H1 (cell line): ENCODE results near the gene ACE.

Source experiments
- CHD2 ChIP-seq: IDR thresholded peaks from 2 replicates; pipeline ENCODE4 v1.6.1; 2012; ENCODE audit warnings: low read length, improper control_type of control experiment
- EP300 ChIP-seq, 2 experiments: IDR thresholded peaks; 1 replicate in 1 of 2; 2 replicates in 1 of 2; pipeline ENCODE4 v1.6.1; 2011 to 2012; ENCODE audit warnings: low read depth in 2 of 2, low read length in 2 of 2, mild to moderate bottlenecking in 2 of 2, borderline replicate concordance in 1 of 2, inconsistent platforms in 1 of 2, moderate library complexity in 1 of 2
- TF ChIP-seq, protein P1 (sequence below), 3 experiments: IDR thresholded peaks; 1 replicate in 2 of 3; 2 replicates in 1 of 3; pipeline versions ENCODE4 v1.5.1 to v1.6.1; 2011; ENCODE audit warnings: low read length in 3 of 3, mild to moderate bottlenecking in 3 of 3, inconsistent platforms in 2 of 3, low read depth in 1 of 3, moderate library complexity in 1 of 3; ENCODE audit not compliant: insufficient read depth in 1 of 3; ENCODE audit errors: control extremely low read depth in 1 of 3

- TF ChIP-seq, protein P1, sequence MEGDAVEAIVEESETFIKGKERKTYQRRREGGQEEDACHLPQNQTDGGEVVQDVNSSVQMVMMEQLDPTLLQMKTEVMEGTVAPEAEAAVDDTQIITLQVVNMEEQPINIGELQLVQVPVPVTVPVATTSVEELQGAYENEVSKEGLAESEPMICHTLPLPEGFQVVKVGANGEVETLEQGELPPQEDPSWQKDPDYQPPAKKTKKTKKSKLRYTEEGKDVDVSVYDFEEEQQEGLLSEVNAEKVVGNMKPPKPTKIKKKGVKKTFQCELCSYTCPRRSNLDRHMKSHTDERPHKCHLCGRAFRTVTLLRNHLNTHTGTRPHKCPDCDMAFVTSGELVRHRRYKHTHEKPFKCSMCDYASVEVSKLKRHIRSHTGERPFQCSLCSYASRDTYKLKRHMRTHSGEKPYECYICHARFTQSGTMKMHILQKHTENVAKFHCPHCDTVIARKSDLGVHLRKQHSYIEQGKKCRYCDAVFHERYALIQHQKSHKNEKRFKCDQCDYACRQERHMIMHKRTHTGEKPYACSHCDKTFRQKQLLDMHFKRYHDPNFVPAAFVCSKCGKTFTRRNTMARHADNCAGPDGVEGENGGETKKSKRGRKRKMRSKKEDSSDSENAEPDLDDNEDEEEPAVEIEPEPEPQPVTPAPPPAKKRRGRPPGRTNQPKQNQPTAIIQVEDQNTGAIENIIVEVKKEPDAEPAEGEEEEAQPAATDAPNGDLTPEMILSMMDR (IDR thresholded peaks at IDR 0.05; ENCODE audit: control extremely low read depth in 1 of 3, insufficient read depth in 1 of 3, low read depth in 1 of 3, low read length in 3 of 3) = no peak
- TF ChIP-seq CHD2 (no peak), EP300 (IDR thresholded peaks at IDR 0.05; ENCODE audit: borderline replicate concordance in 1 of 2, low read depth in 2 of 2, low read length in 2 of 2) (no peak)
These were observed 4.6 kb downstream of the ACE start for GRCh38 chr17:63481488-63481870.
